H9 (cell line): ENCODE measurements around the gene SPRR2B. TPM values are rescaled to one million over a fixed set of nuclear protein-coding genes. Genes with fewer than 3 reads are reported as not detected.

Experiments
- DNase-seq: peaks from one replicate; pipeline ENCODE4 v3.0.0-alpha.2; 2017
- H2AFZ ChIP-seq: one replicate; pipeline ENCODE4 v1.6.1; 2013; ENCODE audit warnings: mild to moderate bottlenecking, low read length, control low read depth, moderate library complexity
- H2AK5ac ChIP-seq: 2 replicates; pipeline ENCODE4 v1.6.1; 2013; ENCODE audit warnings: low read length, control low read depth, mixed read lengths; ENCODE audit not compliant: insufficient read length
- H2BK120ac ChIP-seq: one replicate; pipeline ENCODE4 v1.6.1; 2013; ENCODE audit warnings: low read depth, mild to moderate bottlenecking, low read length, control low read depth, inconsistent platforms; ENCODE audit not compliant: poor library complexity, severe bottlenecking
- H2BK12ac ChIP-seq: 2 replicates; pipeline ENCODE4 v1.6.1; 2013; ENCODE audit warnings: low read length, control low read depth, mixed read lengths, low read depth; ENCODE audit not compliant: insufficient read length
- H2BK15ac ChIP-seq: 2 replicates; pipeline ENCODE4 v1.6.1; 2013; ENCODE audit warnings: low read depth, low read length, control low read depth
- H2BK20ac ChIP-seq: one replicate; pipeline ENCODE4 v1.6.1; 2013; ENCODE audit warnings: low read depth, mild to moderate bottlenecking, low read length, control low read depth, inconsistent platforms; ENCODE audit not compliant: poor library complexity, severe bottlenecking
- H2BK5ac ChIP-seq: 2 replicates; pipeline ENCODE4 v1.6.1; 2013; ENCODE audit warnings: low read length, control low read depth, mixed read lengths; ENCODE audit not compliant: insufficient read length
- H3K14ac ChIP-seq: 2 replicates; pipeline ENCODE4 v1.6.1; 2013; ENCODE audit warnings: low read length, control low read depth; ENCODE audit not compliant: insufficient read depth
- H3K18ac ChIP-seq: 2 replicates; pipeline ENCODE4 v1.6.1; 2013; ENCODE audit warnings: low read depth, mild to moderate bottlenecking, mixed read lengths, low read length, control low read depth; ENCODE audit not compliant: insufficient read length
- H3K23ac ChIP-seq: 2 replicates; pipeline ENCODE4 v1.6.1; 2013; ENCODE audit warnings: low read length, control low read depth, mixed read lengths, low read depth; ENCODE audit not compliant: insufficient read length
- H3K23me2 ChIP-seq: 2 replicates; pipeline ENCODE4 v1.6.1; 2013; ENCODE audit warnings: low read depth, mild to moderate bottlenecking, mixed read lengths, low read length, control low read depth; ENCODE audit not compliant: insufficient read length, poor library complexity, severe bottlenecking
- H3K27ac ChIP-seq: 2 replicates; pipeline ENCODE4 v1.5.1; 2013; ENCODE audit warnings: low read length, control low read depth, mixed read lengths, low read depth; ENCODE audit not compliant: insufficient read length
- H3K27me3 ChIP-seq: 2 replicates; pipeline ENCODE4 v1.6.1; 2013; ENCODE audit warnings: low read length, control low read depth, inconsistent platforms; ENCODE audit not compliant: insufficient read depth
- H3K4ac ChIP-seq: 2 replicates; pipeline ENCODE4 v1.6.1; 2013; ENCODE audit warnings: low read depth, mild to moderate bottlenecking, control low read depth, inconsistent platforms, low read length, moderate library complexity
- H3K4me1 ChIP-seq: 2 replicates; pipeline ENCODE4 v1.6.1; 2013; ENCODE audit warnings: low read length, control low read depth, inconsistent platforms; ENCODE audit not compliant: insufficient read depth
- H3K4me2 ChIP-seq: 2 replicates; pipeline ENCODE4 v1.6.1; 2013; ENCODE audit warnings: low read length, control low read depth, mixed read lengths; ENCODE audit not compliant: insufficient read length, insufficient read depth
- H3K56ac ChIP-seq: 2 replicates; pipeline ENCODE4 v1.6.1; 2013; ENCODE audit warnings: low read depth, mild to moderate bottlenecking, mixed read lengths, low read length, control low read depth; ENCODE audit not compliant: insufficient read length
- H3K79me1 ChIP-seq: 2 replicates; pipeline ENCODE4 v1.6.1; 2013; ENCODE audit warnings: low read depth, mild to moderate bottlenecking, moderate library complexity, low read length, control low read depth, inconsistent platforms; ENCODE audit not compliant: insufficient read depth, poor library complexity, severe bottlenecking
- H3K79me2 ChIP-seq: 2 replicates; pipeline ENCODE4 v1.6.1; 2013; ENCODE audit warnings: low read length, control low read depth, inconsistent platforms; ENCODE audit not compliant: insufficient read depth
- H3K9ac ChIP-seq: 2 replicates; pipeline ENCODE4 v1.6.1; 2013; ENCODE audit warnings: low read length, control low read depth, mixed read lengths; ENCODE audit not compliant: insufficient read length; ENCODE audit errors: extremely low read depth
- H3K9me3 ChIP-seq: one replicate; pipeline ENCODE4 v1.6.1; 2013; ENCODE audit warnings: low read depth, low read length, inconsistent platforms; ENCODE audit not compliant: control insufficient read depth
- H3T11ph ChIP-seq: one replicate; pipeline ENCODE4 v1.6.1; 2013; ENCODE audit warnings: mild to moderate bottlenecking, low read length, control low read depth, inconsistent platforms
- H4K20me1 ChIP-seq: one replicate; pipeline ENCODE4 v1.6.1; 2013; ENCODE audit not compliant: control insufficient read depth, insufficient read length, insufficient read depth
- H4K5ac ChIP-seq: 2 replicates; pipeline ENCODE4 v1.6.1; 2013; ENCODE audit warnings: low read depth, mild to moderate bottlenecking, mixed read lengths, low read length, control low read depth; ENCODE audit not compliant: insufficient read length
- H4K8ac ChIP-seq: replicated peaks from 2 replicates; pipeline ENCODE4 v1.6.1; 2013; ENCODE audit warnings: low read length, control low read depth, mixed read lengths, low read depth; ENCODE audit not compliant: insufficient read length
- H4K91ac ChIP-seq: 2 replicates; pipeline ENCODE4 v1.6.1; 2013; ENCODE audit warnings: low read depth, mild to moderate bottlenecking, moderate library complexity, mixed read lengths, low read length, control low read depth; ENCODE audit not compliant: insufficient read length
- H3K27ac Mint-ChIP-seq, 3 experiments: 2 replicates in 2 of 3; 3 replicates in 1 of 3; pipeline ENCODE4 v1.8.0; 2020 to 2021; ENCODE audit warnings: mixed read lengths in 3 of 3, mild to moderate bottlenecking in 1 of 3, moderate library complexity in 1 of 3
- H3K27me3 Mint-ChIP-seq: 2 replicates; pipeline ENCODE4 v1.8.0; 2021; ENCODE audit warnings: low read depth, mild to moderate bottlenecking, moderate library complexity, mixed read lengths
- H3K36me3 Mint-ChIP-seq, 3 experiments: 2 replicates in 2 of 3; 3 replicates in 1 of 3; pipeline ENCODE4 v1.8.0; 2020 to 2021; ENCODE audit warnings: low read depth in 3 of 3, mixed read lengths in 3 of 3; ENCODE audit not compliant: insufficient read depth in 1 of 3
- H3K4me1 Mint-ChIP-seq, 2 experiments: 2 replicates each; pipeline ENCODE4 v1.8.0; 2020; ENCODE audit warnings: mixed read lengths in 2 of 2
- H3K4me3 Mint-ChIP-seq, 2 experiments: 2 replicates in 1 of 2; 3 replicates in 1 of 2; pipeline ENCODE4 v1.8.0; 2020 to 2021; ENCODE audit warnings: mild to moderate bottlenecking in 2 of 2, mixed read lengths in 2 of 2, moderate library complexity in 1 of 2
- H3K9me3 Mint-ChIP-seq, 2 experiments: 2 replicates in 1 of 2; 3 replicates in 1 of 2; pipeline ENCODE4 v1.8.0; 2020; ENCODE audit warnings: mild to moderate bottlenecking in 2 of 2, mixed read lengths in 2 of 2, moderate library complexity in 1 of 2
- CTCF ChIP-seq: fragments of 200-600 bp; sonication (generic); conservative IDR thresholded peaks from 3 replicates; pipeline ENCODE4 v1.8.0; 2021; ENCODE audit warnings: antibody characterized with exemption, mild to moderate bottlenecking
- total RNA-seq: library from RNA; stranded (reverse); gene quantifications from 2 replicates; pipeline ENCODE4 v1.2.1, GENCODE V29; 2021

The SPRR2B gene
- total RNA-seq, 1 experiment from 2014 or later, result not detected

- no peaks in the 10 kb centered on the region for H3K4me1 Mint-ChIP-seq
These were observed 23.0 kb upstream of the SPRR2B start, which contains the start of gene SPRR2E for GRCh38 chr1:153094426-153094825. SPRR2E (minus strand) TSS chr1:153094526; CDS start chr1:153093751, 775 bp downstream.

More at GRCh38 chr1:153094426-153094825, 23.0 kb upstream of the SPRR2B start, which contains the start of gene SPRR2E:
- no peak for DNase-seq
- Histone ChIP-seq H2BK5ac (no peak within 1 kb of the TSS), H3K14ac (no peak within 1 kb of the TSS), H3K23me2 (no peaks in the 10 kb centered on the region), H3K9ac (no peak within 1 kb of the TSS), H2BK12ac (no peak within 1 kb of the TSS), H2AK5ac (no peak within 1 kb of the TSS), H3K18ac (no peak within 1 kb of the TSS), H3K9me3 (no peaks in the 10 kb centered on the region), H3K23ac (no peak within 1 kb of the TSS), H3T11ph (no peak within 1 kb of the TSS), H4K20me1 (no peaks in the 10 kb centered on the region), H3K79me2 (no peaks in the 10 kb centered on the region), H2BK20ac (no peak within 1 kb of the TSS), H3K79me1 (no peaks in the 10 kb centered on the region), H3K4ac (no peak within 1 kb of the TSS), H4K5ac (no peak within 1 kb of the TSS), H2BK120ac (no peak within 1 kb of the TSS), H3K4me1 (no peaks in the 10 kb centered on the region), H2AFZ (no peak within 1 kb of the TSS), H3K56ac (no peak within 1 kb of the TSS), H4K8ac (no peak within 1 kb of the TSS), H3K27me3 (no peaks in the 10 kb centered on the region), H3K27ac (no peak within 1 kb of the TSS), H3K4me2 (no peak within 1 kb of the TSS), H2BK15ac (no peak within 1 kb of the TSS), H4K91ac (no peak within 1 kb of the TSS)
- Mint-ChIP-seq H3K27me3 (no peaks in the 10 kb centered on the region), H3K9me3 (no peaks in the 10 kb centered on the region; a peak in 1 of 5 replicates), H3K4me3 (no peak within 1 kb of the TSS), H3K27ac (no peak within 1 kb of the TSS), H3K36me3 (no peaks in the 10 kb centered on the region)
- no peak for TF ChIP-seq CTCF
